DOHH2 (cell line): ENCODE measurements around the gene PGBD2.
"Not testable (repeated sequence)": the region's sequence is repeated elsewhere in the genome, so short reads cannot be mapped to it uniquely, and the experiment has no call there.

ENCODE experiments used
- CTCF ChIP-seq: fragments of 200-600 bp; sonication (generic); IDR thresholded peaks from one replicate; pipeline ENCODE4 v1.5.1; 2014; ENCODE audit warnings: antibody characterized with exemption, mild to moderate bottlenecking, low read depth, low read length; ENCODE audit not compliant: poor library complexity, severe bottlenecking
- EZH2phosphoT487 ChIP-seq: fragments of 200-600 bp; sonication (generic); IDR thresholded peaks from 2 replicates; pipeline ENCODE4 v1.6.1; 2017; ENCODE audit warnings: borderline replicate concordance, mild to moderate bottlenecking, antibody characterized with exemption, low read length, moderate library complexity, mixed read lengths

- TF ChIP-seq CTCF, EZH2phosphoT487: not testable (repeated sequence)
Observed at GRCh38 chr1:248925859-248926258, 19.8 kb downstream of the PGBD2 start.
